ENCODE data around the gene RNF144A. TPM values are rescaled to one million over a fixed set of nuclear protein-coding genes. Genes with fewer than 3 reads are reported as not detected.

Gene RNF144A
- total RNA-seq, 1 experiment from 2014 or later = 8.3 TPM

- no peak for DNase-seq (ENCODE audit: low spot score)
Measured at GRCh38 chr2:6908291-6908690, 8.9 kb upstream of the RNF144A start.

- DNase-seq (ENCODE audit: low spot score) = no peak
Measured at GRCh38 chr2:6909431-6910385, 7.5 kb upstream of the RNF144A start.

GRCh38 chr2:6911721-6912120, 5.5 kb upstream of the RNF144A start:
- no peak for DNase-seq (ENCODE audit: low spot score)

- DNase-seq (ENCODE audit: low spot score) = no peak
Measured at GRCh38 chr2:6913415-6914157, 3.6 kb upstream of the RNF144A start.

- DNase-seq (ENCODE audit: low spot score) = no peak
Measured at GRCh38 chr2:6914828-6915227, 2.4 kb upstream of the RNF144A start.

GRCh38 chr2:6915399-6915798, 1.8 kb upstream of the RNF144A start:
- no peak for DNase-seq (ENCODE audit: low spot score)

- DNase-seq (ENCODE audit: low spot score) = no peak
Measured at GRCh38 chr2:6916224-6916623, 988 bp upstream of the RNF144A start.

GRCh38 chr2:6916736-6917070, 509 bp upstream of the RNF144A start:
- DNase-seq (ENCODE audit: low spot score) = no peak

GRCh38 chr2:6917761-6918421, 679 bp downstream of the RNF144A start:
- no peak for DNase-seq (ENCODE audit: low spot score)

GRCh38 chr2:6919901-6920742, 2.9 kb downstream of the RNF144A start:
- no peak for DNase-seq (ENCODE audit: low spot score)

GRCh38 chr2:6920743-6921064, 3.5 kb downstream of the RNF144A start:
- DNase-seq (ENCODE audit: low spot score) = no peak

GRCh38 chr2:6921321-6921922, 4.2 kb downstream of the RNF144A start:
- DNase-seq (ENCODE audit: low spot score) = no peak

- no peak for DNase-seq (ENCODE audit: low spot score)
Measured at GRCh38 chr2:6922201-6922656, 5.0 kb downstream of the RNF144A start.

- no peak for DNase-seq (ENCODE audit: low spot score)
Measured at GRCh38 chr2:6923319-6923718, 6.1 kb downstream of the RNF144A start.

- no peak for DNase-seq (ENCODE audit: low spot score)
Measured at GRCh38 chr2:6924101-6924923, 7.1 kb downstream of the RNF144A start.

- no peak for DNase-seq (ENCODE audit: low spot score)
Measured at GRCh38 chr2:6924924-6925409, 7.8 kb downstream of the RNF144A start.

- DNase-seq (ENCODE audit: low spot score) = no peak
Measured at GRCh38 chr2:6926071-6926732, 9.0 kb downstream of the RNF144A start.

GRCh38 chr2:6927186-6927585, 10.0 kb downstream of the RNF144A start:
- no peak for DNase-seq (ENCODE audit: low spot score)

- no peak for DNase-seq (ENCODE audit: low spot score)
Measured at GRCh38 chr2:6927753-6928152, 10.5 kb downstream of the RNF144A start.

GRCh38 chr2:6928452-6928851, 11.2 kb downstream of the RNF144A start:
- DNase-seq (ENCODE audit: low spot score) = no peak
